Loucy (cell line): ENCODE measurements around the gene TMEM107.
A peak's percentile ranks its signal among the peaks of the same experiment; 100 is the strongest.

Experiments used
- H2AFZ ChIP-seq: fragments of 200-600 bp; sonication (generic); 2 replicates; pipeline ENCODE4 v1.6.0; 2016; ENCODE audit warnings: antibody characterized with exemption, mild to moderate bottlenecking, low read length, moderate library complexity
- H3F3A ChIP-seq: fragments of 200-600 bp; 2 replicates; pipeline ENCODE4 v1.6.0; 2016; ENCODE audit warnings: antibody characterized with exemption, low read depth, mild to moderate bottlenecking
- H3K27me3 ChIP-seq: fragments of 200-600 bp; sonication (generic); 2 replicates; pipeline ENCODE4 v1.6.1; 2014; ENCODE audit warnings: low read length, mild to moderate bottlenecking; ENCODE audit not compliant: insufficient read depth, poor library complexity, severe bottlenecking
- H3K36me3 ChIP-seq: fragments of 200-600 bp; sonication (generic); 2 replicates; pipeline ENCODE4 v1.6.1; 2016; ENCODE audit warnings: low read length; ENCODE audit not compliant: insufficient read depth
- H3K4me1 ChIP-seq: fragments of 200-600 bp; sonication (generic); 2 replicates; pipeline ENCODE4 v1.5.1; 2014; ENCODE audit warnings: low read length, mild to moderate bottlenecking; ENCODE audit not compliant: insufficient read depth, poor library complexity, severe bottlenecking
- H3K4me2 ChIP-seq: fragments of 200-600 bp; sonication (generic); 2 replicates; pipeline ENCODE4 v1.6.0; 2014; ENCODE audit warnings: antibody characterized with exemption, low read length, low read depth, mild to moderate bottlenecking; ENCODE audit not compliant: poor library complexity, severe bottlenecking
- H3K4me3 ChIP-seq: fragments of 200-600 bp; sonication (generic); 2 replicates; pipeline ENCODE4 v1.5.1; 2014; ENCODE audit warnings: low read length, mild to moderate bottlenecking, mixed read lengths; ENCODE audit not compliant: poor library complexity, severe bottlenecking
- H3K79me2 ChIP-seq: fragments of 200-600 bp; sonication (generic); 2 replicates; pipeline ENCODE4 v1.6.1; 2014; ENCODE audit warnings: low read length; ENCODE audit not compliant: insufficient read depth
- H3K9ac ChIP-seq: fragments of 200-600 bp; sonication (generic); 2 replicates; pipeline ENCODE4 v1.6.0; 2014; ENCODE audit warnings: mild to moderate bottlenecking, low read depth, low read length, moderate library complexity; ENCODE audit not compliant: poor library complexity, severe bottlenecking
- H3K9me2 ChIP-seq: fragments of 200-600 bp; sonication (generic); replicated peaks from 2 replicates; pipeline ENCODE4 v1.6.1; 2016; ENCODE audit warnings: low read depth, low read length, mixed read lengths
- H3K9me3 ChIP-seq: fragments of 200-600 bp; sonication (generic); 2 replicates; pipeline ENCODE4 v1.6.1; 2014; ENCODE audit warnings: mild to moderate bottlenecking, antibody characterized with exemption, low read length, low read depth; ENCODE audit not compliant: insufficient read depth
- H4K20me1 ChIP-seq: fragments of 200-600 bp; sonication (generic); 2 replicates; pipeline ENCODE4 v1.6.0; 2014; ENCODE audit warnings: antibody characterized with exemption, low read length, mild to moderate bottlenecking; ENCODE audit not compliant: insufficient read depth, poor library complexity, severe bottlenecking
- EZH2phosphoT487 ChIP-seq: fragments of 200-600 bp; IDR thresholded peaks from 2 replicates; pipeline ENCODE4 v1.6.1; 2018; ENCODE audit warnings: antibody characterized with exemption, mild to moderate bottlenecking, moderate library complexity, borderline replicate concordance
- TF ChIP-seq, protein P1 (sequence below): fragments of 200-600 bp; sonication (generic); conservative IDR thresholded peaks from 2 replicates; pipeline ENCODE4 v1.5.1; 2014; ENCODE audit warnings: mild to moderate bottlenecking, antibody characterized with exemption, low read length

The TMEM107 gene

DNA sequence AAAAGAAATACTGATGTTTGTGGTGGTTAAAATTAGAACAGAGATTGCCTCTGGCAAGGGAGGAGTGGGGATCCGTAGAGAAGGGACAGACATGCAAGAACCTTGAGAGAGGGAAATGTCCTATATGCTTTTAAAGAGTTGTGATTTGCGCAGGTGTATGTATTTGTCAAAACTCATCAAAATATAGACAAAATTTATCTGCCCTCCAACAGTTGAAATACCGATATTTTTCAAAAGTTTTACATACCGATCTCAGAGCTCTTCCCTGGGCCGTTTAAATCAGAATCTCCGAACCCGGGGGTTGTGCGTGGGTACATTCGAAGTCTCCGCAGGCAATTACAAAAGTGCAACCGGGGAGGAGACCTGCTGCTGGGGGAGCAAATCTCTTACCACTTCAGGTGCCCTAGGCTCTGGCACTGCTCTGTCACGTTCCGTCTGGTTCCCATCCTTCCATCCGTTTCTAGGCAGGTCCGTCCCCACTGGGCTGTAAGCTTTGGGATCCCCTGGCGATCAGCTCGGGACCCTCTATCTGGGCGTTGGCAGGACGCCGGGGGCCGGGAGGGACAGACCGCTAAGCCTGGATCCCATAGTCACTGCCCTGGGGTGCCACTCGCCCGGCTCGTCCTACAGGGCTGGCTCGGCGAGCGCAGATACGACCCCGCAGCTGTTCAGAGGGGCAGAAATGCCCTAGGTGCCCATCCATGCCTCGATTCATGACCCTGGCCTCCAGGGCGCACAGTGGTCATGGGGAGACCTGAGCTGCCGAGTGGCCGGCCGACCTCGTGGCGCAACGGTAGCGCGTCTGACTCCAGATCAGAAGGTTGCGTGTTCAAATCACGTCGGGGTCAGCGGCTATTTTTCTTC is 9.6 kb upstream of the TMEM107 start:
- H3K9me3 ChIP-seq = no peaks in the 10 kb centered on the region
- peak overlapping the region; percentile 84 for H3K4me3 ChIP-seq
- H3K4me1 ChIP-seq = peaks cover 25% of the 10 kb centered on the region
- H3K9ac ChIP-seq = peak overlapping the region; percentile 87
- H3K79me2 ChIP-seq = peaks cover 13% of the 10 kb centered on the region; the same call in 1 of the 2 replicates
- peak overlapping the region; percentile 99 for H3K4me2 ChIP-seq
- H3K27me3 ChIP-seq = no peaks in the 10 kb centered on the region
- peaks cover 5% of the 10 kb centered on the region for H4K20me1 ChIP-seq
- peaks cover 18% of the 10 kb centered on the region for H3F3A ChIP-seq
- H2AFZ ChIP-seq = peak overlapping the region; percentile 89
- no peaks in the 10 kb centered on the region for H3K36me3 ChIP-seq
- H3K9me2 ChIP-seq = no peaks in the 10 kb centered on the region
- no peak for TF ChIP-seq EZH2phosphoT487
- TF ChIP-seq, protein P1, sequence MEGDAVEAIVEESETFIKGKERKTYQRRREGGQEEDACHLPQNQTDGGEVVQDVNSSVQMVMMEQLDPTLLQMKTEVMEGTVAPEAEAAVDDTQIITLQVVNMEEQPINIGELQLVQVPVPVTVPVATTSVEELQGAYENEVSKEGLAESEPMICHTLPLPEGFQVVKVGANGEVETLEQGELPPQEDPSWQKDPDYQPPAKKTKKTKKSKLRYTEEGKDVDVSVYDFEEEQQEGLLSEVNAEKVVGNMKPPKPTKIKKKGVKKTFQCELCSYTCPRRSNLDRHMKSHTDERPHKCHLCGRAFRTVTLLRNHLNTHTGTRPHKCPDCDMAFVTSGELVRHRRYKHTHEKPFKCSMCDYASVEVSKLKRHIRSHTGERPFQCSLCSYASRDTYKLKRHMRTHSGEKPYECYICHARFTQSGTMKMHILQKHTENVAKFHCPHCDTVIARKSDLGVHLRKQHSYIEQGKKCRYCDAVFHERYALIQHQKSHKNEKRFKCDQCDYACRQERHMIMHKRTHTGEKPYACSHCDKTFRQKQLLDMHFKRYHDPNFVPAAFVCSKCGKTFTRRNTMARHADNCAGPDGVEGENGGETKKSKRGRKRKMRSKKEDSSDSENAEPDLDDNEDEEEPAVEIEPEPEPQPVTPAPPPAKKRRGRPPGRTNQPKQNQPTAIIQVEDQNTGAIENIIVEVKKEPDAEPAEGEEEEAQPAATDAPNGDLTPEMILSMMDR = no peak

DNA sequence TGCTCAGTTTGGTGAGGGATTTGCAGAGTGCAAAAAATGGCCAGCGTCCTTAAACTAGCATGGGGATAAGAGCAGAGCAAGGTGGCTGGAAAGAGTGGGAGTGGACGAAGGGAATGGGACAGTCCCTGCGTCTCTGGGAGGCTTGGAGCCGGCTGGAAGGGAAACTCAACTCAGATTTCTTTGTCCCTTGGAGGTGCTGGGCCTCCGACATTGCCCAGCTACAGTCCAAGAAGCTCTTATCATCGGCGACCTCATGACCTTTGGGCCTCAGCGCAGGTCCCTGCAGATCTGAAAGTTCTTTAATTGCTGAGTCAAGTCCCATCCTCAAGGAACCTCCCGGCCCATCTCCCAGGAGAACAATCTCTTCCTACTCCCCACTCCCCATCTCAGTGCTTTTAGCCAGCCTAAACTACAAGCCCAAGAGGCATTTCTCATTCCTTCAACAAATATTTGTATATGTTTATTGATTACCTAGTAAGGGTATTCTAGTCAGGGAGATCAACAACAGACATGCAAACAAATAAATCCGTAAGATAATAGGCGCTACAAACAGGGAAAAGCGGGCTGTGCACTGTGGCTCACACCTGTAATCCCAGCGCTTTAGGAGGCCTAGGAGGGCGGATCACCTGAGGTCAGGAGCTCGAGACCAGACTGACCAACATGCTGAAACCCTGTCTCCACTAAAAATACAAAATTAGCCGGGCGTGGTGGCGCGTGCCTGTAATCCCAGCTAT is 985 bp upstream of the TMEM107 start:
- Histone ChIP-seq H3K4me1 (peaks cover 31% of the 10 kb centered on the region), H3K27me3 (no peaks in the 10 kb centered on the region), H3K79me2 (peaks cover 6% of the 10 kb centered on the region; the same call in 1 of the 2 replicates), H4K20me1 (no peaks in the 10 kb centered on the region), H3K36me3 (no peaks in the 10 kb centered on the region), H3K9ac (peak overlapping the region; percentile 70), H3K9me3 (no peaks in the 10 kb centered on the region), H3K4me3 (peak overlapping the region; percentile 76), H2AFZ (peak overlapping the region; percentile 88), H3F3A (peaks cover 11% of the 10 kb centered on the region), H3K9me2 (no peaks in the 10 kb centered on the region), H3K4me2 (peak overlapping the region; percentile 90)
- TF ChIP-seq, protein P1 = no peak
- no peak for TF ChIP-seq EZH2phosphoT487

GRCh38 chr17:8175795-8176196 is 384 bp downstream of the TMEM107 start:
- Histone ChIP-seq H3K9me2 (no peaks in the 10 kb centered on the region), H3K9ac (peak overlapping the region; percentile 70), H2AFZ (peak overlapping the region; percentile 88), H3K4me2 (peak overlapping the region; percentile 90), H3K36me3 (no peaks in the 10 kb centered on the region), H4K20me1 (no peaks in the 10 kb centered on the region), H3K4me1 (peaks cover 31% of the 10 kb centered on the region), H3K9me3 (no peaks in the 10 kb centered on the region), H3K79me2 (peaks cover 6% of the 10 kb centered on the region; the same call in 1 of the 2 replicates), H3K4me3 (peak overlapping the region; percentile 76), H3K27me3 (no peaks in the 10 kb centered on the region), H3F3A (peaks cover 11% of the 10 kb centered on the region)
- TF ChIP-seq, protein P1 = no peak
